Thoracic aorta (tissue), 2 donors: Measurements from ENCODE around the gene PPP1R15B. TPM values are rescaled to one million over a fixed set of nuclear protein-coding genes. Genes with fewer than 3 reads are reported as not detected.
A peak's percentile ranks its signal among the peaks of the same experiment; 100 is the strongest.

Experiments used
- ATAC-seq: fragments of 150-250 bp; one replicate; pipeline ENCODE4 v1.8.0; 2017; ENCODE audit warnings: low read depth; ENCODE audit not compliant: insufficient number of reproducible peaks, low FRiP score
- DNase-seq: peaks from one replicate; pipeline ENCODE4 v3.0.0-alpha.2; 2020; ENCODE audit warnings: low spot score
- H3K27ac ChIP-seq, 2 donors: fragments of 200-600 bp; sonication (generic); 1 replicate in 1 of 2; 2 replicates in 1 of 2; pipeline ENCODE4 v1.5.1; 2016; ENCODE audit warnings: mild to moderate bottlenecking in 2 of 2, moderate library complexity in 2 of 2
- H3K27me3 ChIP-seq: fragments of 200-600 bp; sonication (generic); replicated peaks from 2 replicates; pipeline ENCODE4 v1.6.0; 2016; ENCODE audit warnings: mild to moderate bottlenecking; ENCODE audit not compliant: insufficient read depth
- H3K36me3 ChIP-seq: fragments of 200-600 bp; sonication (generic); one replicate; pipeline ENCODE4 v1.5.1; 2016
- H3K4me1 ChIP-seq, 2 donors: fragments of 200-600 bp; sonication (generic); 1 replicate in 1 of 2; 2 replicates in 1 of 2; pipeline versions ENCODE4 v1.5.1 to v1.6.0; 2016; ENCODE audit warnings: low read depth in 2 of 2, mild to moderate bottlenecking in 1 of 2; ENCODE audit not compliant: control insufficient read depth in 1 of 2
- H3K4me3 ChIP-seq: fragments of 200-600 bp; sonication (generic); 2 replicates; pipeline ENCODE4 v1.5.1; 2016; ENCODE audit warnings: mild to moderate bottlenecking
- H3K9me3 ChIP-seq: fragments of 200-600 bp; sonication (generic); 2 replicates; pipeline ENCODE4 v1.5.1; 2016
- total RNA-seq, 2 donors: library from RNA; depleted of rRNA; stranded (reverse); fragments of >200 nt; gene quantifications; one replicate each; pipeline versions ENCODE4 v1.1.0 to v1.2.3, GENCODE V29; 2016
- TF ChIP-seq, protein P1 (sequence below): fragments of 200-600 bp; sonication (generic); IDR thresholded peaks from one replicate; pipeline ENCODE4 v1.5.1; 2019; ENCODE audit warnings: antibody characterized with exemption

The PPP1R15B gene
- total RNA-seq, 2 donors from 2014 or later: 40.1 to 64.5 TPM

DNA sequence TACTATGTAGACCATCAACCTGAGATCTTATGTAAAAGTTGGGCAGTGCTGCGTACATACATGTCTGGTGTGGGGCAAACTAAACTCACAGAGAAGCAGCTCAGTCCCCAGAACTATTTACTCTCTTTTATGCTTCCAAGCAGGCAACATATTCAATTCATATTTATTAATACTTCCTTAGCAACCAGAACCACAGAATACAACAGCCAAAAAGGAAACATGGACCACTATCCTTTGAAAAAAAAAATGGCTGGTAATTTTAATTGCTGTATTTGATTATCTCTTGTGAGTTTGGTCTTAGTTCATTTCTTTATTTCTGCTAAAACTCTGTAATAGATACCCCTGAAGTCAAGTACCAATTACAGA, 1.5 kb upstream of the PPP1R15B start:
- Histone ChIP-seq H3K36me3 (no peaks in the 10 kb centered on the region), H3K27ac (peak overlapping the region in 1 of 2 donors; percentile 100), H3K4me1 (peaks cover 17 to 28% of the 10 kb centered on the region in 2 donors), H3K4me3 (no peak overlapping the region), H3K27me3 (no peaks in the 10 kb centered on the region), H3K9me3 (no peaks in the 10 kb centered on the region)
- ATAC-seq (no peak), DNase-seq (no peak)
- TF ChIP-seq, protein P1, sequence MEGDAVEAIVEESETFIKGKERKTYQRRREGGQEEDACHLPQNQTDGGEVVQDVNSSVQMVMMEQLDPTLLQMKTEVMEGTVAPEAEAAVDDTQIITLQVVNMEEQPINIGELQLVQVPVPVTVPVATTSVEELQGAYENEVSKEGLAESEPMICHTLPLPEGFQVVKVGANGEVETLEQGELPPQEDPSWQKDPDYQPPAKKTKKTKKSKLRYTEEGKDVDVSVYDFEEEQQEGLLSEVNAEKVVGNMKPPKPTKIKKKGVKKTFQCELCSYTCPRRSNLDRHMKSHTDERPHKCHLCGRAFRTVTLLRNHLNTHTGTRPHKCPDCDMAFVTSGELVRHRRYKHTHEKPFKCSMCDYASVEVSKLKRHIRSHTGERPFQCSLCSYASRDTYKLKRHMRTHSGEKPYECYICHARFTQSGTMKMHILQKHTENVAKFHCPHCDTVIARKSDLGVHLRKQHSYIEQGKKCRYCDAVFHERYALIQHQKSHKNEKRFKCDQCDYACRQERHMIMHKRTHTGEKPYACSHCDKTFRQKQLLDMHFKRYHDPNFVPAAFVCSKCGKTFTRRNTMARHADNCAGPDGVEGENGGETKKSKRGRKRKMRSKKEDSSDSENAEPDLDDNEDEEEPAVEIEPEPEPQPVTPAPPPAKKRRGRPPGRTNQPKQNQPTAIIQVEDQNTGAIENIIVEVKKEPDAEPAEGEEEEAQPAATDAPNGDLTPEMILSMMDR: no peak

DNA sequence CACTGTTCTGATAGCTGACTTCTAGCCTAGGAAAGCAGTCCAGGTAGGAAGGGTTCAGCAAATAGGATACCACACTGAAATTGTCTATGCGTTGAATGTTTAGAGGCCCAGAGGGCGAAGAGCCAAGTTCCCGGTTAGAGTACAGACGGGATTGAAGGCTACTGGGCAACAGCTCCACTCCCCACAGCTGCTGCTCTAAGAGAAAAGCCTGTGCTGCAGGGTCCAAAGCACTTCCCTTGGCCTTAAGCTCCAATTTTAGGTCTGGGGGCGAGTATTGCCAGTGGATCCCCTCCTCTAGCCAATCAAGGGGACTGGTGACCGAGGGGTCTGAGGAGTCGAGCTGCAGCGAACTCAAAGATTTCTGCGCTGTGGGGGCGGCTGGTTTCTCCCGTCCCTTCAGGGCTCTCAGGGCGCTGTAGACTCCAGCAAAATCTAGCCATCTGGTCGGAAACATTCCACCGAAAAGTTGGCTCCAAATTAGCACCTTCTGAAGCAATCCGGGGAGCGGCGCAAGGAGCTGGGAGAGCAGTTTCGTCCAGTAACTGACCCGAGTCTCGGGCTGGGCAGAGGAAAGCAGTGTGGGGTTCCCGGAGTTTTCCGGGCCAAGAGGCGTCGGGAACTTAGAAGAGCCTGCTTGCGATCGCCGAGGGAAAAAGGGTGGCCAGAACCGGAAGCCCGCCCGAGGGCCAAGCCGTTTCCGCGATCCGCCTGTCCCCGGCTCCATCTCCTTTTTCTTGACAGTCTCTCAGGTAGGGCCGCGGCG, 748 bp downstream of the PPP1R15B start:
- H3K27me3 ChIP-seq: no peaks in the 10 kb centered on the region
- no peaks in the 10 kb centered on the region for H3K9me3 ChIP-seq
- peak; percentile 21 for ATAC-seq
- H3K4me1 ChIP-seq: peaks cover 12 to 19% of the 10 kb centered on the region in 2 donors
- DNase-seq: no peak
- H3K4me3 ChIP-seq: peak overlapping the region; percentile 97
- no peaks in the 10 kb centered on the region for H3K36me3 ChIP-seq
- H3K27ac ChIP-seq: peak overlapping the region; percentile 100
- TF ChIP-seq, protein P1: no peak

DNA sequence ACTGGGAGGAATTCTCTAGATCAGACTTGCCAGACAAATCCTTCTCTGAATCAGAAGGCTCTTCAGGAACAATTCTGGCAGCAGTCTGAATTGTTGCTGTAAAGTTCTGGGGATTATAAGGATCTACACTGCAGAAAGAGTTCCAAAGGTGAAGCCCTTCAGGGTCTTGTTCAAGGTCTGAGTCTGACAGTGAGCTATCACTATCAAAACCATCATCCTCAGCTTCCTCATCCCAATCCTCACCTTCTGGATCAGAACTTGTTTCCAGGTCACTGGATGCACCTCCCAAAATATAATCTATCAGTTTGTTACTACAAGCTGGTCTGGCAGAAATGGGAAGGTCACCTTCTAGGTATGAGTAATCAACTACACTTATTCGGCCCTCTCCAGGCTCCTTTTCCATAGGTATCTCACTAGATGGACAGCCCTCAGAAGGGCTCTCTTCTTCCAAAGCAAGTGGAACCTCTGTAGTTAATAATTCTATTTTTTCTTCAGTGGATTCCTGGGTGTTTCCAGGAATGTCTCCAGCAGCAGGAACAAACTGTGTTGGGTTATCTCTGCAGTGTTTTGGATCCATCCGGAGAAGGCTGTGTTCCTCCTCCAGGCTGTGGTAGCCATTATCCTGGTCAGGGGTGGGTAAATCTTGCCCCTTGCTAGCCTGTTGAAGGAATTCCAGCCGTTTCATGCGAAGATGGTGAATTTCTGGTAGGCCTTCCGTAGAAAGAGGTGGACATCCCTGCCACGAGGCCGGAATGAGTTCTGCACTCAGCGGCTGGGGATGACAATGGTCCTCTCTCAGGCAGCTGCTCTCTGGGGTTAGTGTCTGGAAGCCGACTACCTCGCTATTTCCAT, 1.6 kb downstream of the PPP1R15B start:
- Histone ChIP-seq H3K36me3 (no peaks in the 10 kb centered on the region), H3K4me3 (peak overlapping the region; percentile 97), H3K4me1 (peaks cover 20 to 22% of the 10 kb centered on the region in 2 donors), H3K27me3 (no peaks in the 10 kb centered on the region), H3K27ac (peak overlapping the region; percentile 100), H3K9me3 (no peaks in the 10 kb centered on the region)
- TF ChIP-seq, protein P1: no peak
- DNase-seq (no peak), ATAC-seq (no peak)

DNA sequence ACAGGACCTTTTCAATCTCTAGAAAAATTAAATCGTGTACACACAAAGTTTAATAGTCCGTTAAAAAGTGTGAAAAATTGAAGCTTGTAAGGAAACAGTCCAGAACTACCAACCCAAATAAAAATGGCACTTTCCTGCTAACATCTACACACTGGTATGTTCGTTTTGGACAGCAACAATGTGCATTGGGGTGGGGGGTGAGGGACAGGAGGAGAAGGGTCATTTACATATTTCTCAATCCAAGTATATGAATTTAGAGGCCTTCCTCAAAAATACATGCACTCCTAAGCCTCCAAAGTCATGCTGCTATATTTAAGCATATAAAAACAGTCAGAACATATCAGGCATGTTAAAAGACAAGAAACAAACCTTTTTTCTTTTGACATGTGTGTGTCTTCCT, 2.5 kb downstream of the PPP1R15B start:
- no peaks in the 10 kb centered on the region for H3K9me3 ChIP-seq
- no peak for DNase-seq
- H3K4me1 ChIP-seq: peaks cover 27 to 29% of the 10 kb centered on the region in 2 donors
- TF ChIP-seq, protein P1: no peak
- H3K27ac ChIP-seq: peak overlapping the region; percentile 100
- ATAC-seq: no peak
- H3K4me3 ChIP-seq: peak overlapping the region; percentile 97
- peaks cover 4% of the 10 kb centered on the region for H3K36me3 ChIP-seq
- no peaks in the 10 kb centered on the region for H3K27me3 ChIP-seq

DNA sequence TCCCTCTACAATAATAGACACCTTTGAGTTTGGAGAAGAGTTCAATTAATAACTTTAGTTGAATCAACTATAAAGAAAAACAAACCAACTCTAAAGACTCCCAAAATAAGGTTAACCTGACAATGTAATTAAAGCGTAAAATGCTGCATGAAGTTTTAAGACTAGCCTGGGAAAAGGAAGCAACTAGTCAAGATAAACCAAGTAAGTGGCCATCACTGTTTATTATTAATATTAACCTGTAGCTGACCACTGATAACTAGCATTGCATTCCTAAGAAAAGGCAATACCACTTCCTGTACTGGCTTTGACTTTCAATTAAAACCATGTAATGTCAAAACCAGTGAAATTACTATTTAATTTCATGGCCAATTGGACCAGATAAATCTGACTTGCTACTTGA, 3.0 kb downstream of the PPP1R15B start:
- Histone ChIP-seq H3K27ac (peak overlapping the region; percentile 22 to 100), H3K4me1 (peaks cover 30 to 32% of the 10 kb centered on the region in 2 donors), H3K27me3 (no peaks in the 10 kb centered on the region), H3K9me3 (no peaks in the 10 kb centered on the region), H3K4me3 (peak overlapping the region; percentile 97), H3K36me3 (peaks cover 9% of the 10 kb centered on the region)
- DNase-seq (no peak), ATAC-seq (no peak)
- TF ChIP-seq, protein P1: no peak
